NCI-H187 treated with DMSO at 0.1 percent for 48 hours (cell line): ENCODE measurements around the gene ZNF521.

Experiments
- DNase-seq: peaks from one replicate; lab custom pipeline; 2025; lab: John Stamatoyannopoulos, UW

The ZNF521 gene

DNA sequence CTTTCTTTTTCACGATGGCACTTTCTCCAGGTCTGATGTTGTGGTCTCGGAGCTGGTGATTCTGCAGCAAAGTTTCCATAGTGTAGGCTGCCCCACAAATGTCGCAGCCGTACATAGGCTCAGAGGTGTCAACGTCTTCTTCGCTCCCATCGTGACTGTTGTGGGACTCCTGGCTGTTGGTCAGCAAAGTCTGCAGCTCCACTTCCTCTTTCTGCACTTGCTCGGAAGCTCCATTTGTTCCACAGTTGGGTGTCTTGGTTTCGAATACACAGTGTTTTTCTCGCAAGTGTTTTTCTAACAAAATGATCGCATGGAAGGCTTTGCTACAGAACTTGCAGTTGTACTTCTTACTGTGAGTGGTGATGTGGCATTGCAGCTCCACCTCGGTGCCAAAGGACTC, 126.8 kb downstream of the ZNF521 start:
- DNase-seq, result no peak

DNA sequence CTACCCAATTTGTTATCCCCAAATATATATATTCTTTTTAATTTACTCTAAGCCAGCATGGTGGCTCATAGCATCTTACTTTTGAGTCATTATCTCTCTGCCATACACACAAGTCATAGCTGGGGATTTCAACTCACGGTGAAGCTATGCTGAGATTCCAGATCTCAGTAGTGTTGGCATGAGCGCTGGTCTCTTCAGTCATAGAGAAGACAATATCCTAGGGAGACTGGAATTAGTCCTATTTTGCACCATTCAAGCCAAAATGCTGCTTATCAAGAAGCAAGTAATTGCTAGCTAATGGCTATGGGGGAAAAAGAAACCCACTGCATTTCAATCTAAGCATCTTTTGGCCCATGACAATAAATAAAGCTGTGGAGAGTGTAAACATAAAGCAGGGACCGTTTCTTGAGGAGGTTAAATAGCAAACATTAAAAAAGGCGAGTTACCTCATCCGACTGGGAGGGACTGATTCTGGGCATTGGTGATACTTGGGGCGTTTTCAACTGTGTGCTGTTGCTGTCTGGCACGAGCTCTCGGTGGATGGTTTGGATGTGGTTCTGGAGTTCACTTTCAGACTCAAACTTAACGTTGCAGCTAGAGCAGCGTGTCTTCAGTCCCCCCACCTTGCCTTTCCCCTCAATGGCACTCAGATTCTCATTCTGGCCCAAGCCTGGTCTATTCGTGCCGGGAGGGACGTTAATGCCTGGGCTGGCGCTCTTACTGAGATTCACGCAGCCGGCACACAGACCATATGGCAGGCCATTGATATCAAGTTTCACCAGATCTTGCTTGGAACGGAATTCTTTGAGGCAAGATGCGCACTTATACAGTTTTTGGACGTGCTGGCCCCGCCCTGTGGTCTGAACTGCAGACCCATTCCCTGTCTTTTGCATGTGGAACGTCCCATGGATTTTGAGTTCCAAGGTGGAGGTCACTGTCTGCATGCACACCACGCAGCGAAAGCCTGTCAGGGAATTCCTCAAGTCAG, 127.8 kb downstream of the ZNF521 start:
- no peak for DNase-seq

DNA sequence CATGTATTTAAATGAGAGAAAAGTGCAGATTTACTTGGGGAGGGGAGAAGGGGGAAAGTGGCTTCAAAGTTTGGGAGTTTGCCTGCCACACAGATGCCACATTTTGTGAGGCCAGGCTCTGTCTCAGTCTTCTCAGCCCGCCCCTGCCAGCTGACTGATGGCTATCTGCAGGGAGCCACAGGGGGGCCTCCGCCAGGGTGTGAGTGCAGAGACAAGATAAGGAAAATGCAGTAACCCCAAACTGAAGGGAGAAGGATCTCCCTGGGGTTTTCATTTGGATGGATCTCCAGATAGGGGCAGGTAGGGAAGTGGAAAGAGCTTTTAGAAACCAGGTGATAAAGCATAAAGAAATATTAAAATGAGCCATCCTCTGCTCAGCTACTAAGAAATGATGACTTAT, 128.8 kb downstream of the ZNF521 start:
- no peak for DNase-seq

DNA sequence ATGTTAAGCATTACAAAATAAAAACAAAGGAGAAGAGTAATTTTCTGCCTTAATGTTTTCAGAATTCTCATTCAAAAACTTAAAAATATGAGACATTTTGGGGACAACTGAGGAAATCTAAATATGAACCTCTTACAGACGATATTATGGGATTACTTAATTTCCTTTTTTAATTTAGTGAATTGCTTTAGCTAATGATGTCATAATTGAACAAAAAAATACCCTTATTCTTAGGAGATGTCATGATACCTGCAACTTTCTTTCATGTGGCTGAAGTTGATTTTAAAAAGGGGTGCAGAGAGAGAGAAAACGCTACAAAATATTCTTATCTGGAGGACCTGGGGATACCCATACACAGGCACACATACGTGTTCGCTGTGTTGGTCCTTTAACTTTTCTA, 129.3 kb downstream of the ZNF521 start:
- no peak for DNase-seq

DNA sequence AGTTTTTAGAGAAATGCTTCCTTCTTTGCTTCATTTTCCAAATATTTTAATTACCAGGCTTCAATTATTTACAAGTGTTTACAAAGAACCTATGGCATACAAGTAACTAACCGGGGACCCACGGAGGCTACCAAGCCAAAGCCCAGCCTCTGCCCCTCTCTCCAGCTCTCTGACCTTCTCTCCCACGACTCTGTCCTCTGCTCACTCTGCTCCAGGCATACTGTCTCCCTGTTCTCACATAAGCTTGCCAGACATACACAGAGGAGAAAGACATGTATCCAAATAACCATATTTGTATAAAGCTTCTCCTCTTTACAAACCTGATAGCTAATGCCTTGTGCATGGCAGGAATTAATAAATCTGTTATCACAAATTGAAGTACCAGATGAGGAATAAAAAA, 141.3 kb downstream of the ZNF521 start:
- DNase-seq, result no peak

DNA sequence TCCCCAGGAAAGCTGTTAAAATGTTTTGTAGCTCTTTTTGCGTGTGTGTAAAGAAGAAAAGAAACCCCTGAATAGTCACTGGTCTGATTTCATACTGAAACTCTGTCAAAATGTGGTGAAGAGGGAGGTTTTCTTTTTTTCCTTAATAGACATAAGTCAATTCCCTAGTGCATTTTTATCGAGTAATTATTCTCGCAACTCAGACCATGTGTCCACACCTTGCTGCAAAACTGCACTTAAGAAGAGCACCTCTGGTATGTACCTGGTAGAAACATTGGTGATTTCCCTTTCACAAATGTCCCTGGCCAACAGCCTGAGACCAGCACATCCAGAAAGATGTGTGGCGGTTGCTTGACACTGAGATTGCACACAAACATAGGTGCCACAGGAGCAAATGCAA, 159.9 kb downstream of the ZNF521 start:
- DNase-seq, result no peak

DNA sequence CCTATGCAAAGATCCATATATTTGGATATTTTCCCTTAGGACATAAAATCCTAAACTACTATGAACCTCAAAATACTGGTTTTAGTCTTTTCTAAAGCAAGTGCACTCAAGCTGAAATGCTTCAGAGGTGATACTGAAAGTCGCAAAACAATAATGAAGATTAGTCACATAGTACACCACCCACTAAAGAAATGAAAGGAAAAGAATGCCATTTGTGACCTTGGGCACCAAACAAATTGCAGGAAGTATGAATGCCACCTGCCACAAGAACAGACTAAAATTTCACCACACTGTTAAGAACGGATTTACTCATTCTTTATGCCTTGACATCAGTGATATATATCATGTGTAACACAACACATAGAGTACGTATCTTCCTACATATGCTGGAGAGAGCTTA, 161.5 kb downstream of the ZNF521 start:
- DNase-seq, result no peak

DNA sequence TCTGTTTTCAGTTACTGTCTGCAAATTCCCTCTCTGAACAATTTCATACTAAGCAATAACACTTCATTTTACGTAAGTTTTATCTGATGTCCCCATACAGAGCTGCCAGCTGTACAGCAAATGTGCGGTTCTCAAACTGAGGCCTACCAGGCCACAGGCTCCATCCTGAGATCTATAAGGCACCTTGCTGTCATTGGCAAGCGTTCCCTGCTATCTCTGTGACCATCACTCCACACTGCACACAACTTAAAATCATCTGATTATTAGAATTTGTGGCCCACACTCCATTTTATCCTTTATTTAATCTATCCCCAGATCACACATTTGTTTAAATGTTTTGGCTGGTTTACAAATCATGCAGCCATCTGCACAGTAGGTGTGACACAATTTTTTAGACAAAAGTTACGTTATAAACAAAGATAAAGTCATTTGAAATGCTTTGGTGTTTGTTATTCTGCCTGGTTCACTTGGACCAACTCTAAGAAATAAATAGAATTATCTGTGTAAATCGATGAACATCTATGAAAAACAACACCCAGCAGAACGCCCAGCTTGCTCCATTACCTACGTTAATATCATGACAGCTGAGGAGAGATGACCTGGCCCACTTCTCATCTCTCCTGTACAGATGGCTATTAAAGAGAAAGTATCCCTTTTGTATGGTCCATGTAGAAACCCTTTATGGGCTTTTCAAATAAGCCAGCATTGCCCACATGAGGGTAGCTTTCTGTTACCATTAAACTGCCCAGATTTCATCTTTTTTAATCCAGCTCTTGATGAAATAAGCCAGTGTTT, 162.4 kb downstream of the ZNF521 start:
- DNase-seq, result no peak

DNA sequence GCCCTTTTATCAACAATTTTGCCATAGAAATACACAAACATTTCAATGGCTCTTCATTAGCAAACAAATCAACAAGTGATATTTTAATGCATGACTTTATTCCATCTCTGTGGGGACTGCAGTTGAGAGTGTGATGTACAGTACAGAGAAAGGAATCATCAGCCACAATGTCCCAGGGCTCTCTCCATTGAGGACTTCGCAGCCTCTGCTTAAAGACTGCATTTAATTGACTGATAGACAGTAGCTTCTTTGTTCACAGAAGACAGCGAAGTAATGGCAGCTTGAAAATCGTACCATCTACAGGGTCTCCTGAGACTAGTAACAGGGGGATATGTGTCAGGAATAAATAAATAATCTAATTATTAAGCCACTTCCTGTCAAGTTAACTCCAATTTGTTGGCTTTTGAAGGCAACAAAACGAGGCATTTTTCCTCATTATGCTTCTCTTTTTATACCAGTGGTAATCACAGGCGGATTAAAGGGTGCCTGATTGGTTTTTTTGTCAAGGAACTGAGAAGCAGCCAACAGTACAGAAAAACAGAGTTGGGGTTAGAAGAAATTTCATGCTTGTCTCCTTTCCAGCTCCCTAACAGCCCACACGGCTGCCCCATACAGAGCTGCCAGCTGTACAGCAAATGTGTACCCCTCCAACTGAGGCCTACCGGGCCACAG, 164.3 kb downstream of the ZNF521 start:
- DNase-seq, result no peak

DNA sequence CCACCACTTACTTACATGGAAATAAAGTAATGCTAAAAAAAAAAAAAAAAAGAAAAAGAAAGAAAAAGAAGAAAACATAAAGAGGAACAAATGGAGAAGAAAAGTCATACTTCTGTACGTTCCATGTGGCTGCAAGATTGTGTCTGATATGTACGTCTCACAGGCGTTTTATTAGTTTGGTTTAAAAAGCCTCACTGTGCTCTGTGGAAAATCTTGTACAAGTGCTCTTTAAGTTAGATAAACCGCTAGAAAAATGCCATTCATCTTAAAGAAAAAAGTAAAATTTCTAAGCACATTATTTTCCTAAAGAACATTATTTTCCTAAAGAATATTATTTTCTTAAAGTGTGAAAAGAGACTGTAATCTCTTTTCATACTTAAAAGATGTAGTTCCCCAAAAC, 165.1 kb downstream of the ZNF521 start:
- DNase-seq, result no peak

DNA sequence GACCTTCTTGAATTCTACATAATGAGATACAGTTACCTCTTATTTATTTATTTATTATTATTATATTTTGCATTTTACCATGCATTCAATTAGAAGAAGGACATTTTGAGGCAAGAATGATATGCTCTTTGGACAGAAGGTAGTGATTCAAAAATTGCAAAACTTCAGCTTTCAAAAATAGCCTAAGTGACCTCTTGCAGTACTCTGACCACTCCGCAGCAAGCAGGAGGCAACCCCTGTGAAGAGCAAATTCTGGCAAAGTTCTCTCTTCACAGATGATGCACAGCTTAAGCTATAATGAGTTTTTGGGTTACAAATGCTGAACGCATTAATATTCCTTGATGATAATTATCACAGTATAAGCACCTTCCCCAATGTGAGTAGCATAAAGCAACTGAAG, 170.0 kb downstream of the ZNF521 start:
- no peak for DNase-seq

DNA sequence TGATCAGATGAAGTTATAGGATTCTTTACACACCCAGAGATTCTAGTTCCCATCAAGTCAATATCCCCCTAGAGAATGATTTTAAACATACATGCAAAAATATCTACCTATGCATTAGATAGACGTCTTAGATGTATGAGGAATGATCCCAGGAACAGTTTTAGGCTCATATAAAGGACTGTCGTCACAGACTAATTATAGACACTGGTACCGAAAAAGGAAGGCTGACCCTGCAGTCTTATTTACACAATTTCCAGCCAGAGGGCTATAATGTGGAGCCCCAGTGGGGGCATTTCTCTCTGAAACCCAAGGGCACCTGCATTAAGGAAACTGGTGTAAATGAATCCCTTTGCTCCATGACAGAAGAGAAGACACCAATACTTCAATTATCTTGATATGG, 170.4 kb downstream of the ZNF521 start:
- no peak for DNase-seq

DNA sequence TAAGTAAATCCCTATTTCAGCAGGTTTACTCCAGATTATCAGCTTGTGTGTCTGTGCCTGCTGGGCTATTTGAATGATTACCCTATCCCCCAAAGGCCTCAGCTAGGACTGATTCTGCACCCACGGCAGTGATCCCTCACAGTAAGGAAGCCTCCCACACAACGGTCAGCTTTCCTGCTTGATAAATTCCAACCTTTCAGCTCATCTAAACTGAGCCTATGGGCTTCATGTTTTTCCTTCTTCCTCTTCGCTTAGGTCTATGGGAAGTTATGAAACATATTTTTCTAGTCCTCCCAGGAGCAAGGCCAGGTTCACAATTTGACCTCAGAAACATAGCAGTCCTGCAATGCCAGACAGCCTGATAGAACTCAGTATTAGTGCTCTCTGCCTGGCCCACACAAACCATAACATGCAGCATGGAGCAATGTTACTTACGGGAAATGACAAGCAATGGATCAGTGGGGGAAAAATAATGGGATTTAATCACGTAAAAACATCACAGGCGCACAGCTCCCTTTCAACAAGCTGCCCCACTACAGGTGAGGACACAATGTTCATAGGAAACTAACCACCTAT, 170.9 kb downstream of the ZNF521 start:
- no peak for DNase-seq

DNA sequence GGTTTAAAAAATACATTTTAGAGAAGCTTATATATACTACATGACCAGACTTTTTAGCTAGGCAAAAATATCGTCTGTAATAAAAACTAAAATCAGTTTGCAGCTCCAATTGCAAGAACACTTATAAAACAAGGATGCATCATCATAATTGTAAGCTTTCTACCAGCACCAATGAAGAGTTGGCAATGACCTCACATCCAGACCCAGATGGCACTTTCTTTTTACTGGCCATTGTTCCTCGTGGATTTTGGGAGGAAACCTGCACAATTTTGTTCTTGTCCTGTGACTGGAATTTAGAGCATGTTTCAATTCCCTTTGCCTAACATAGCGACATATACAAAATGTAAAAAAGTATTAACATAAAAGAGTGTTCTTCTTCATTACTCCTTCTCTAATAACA, 174.3 kb downstream of the ZNF521 start:
- no peak for DNase-seq

DNA sequence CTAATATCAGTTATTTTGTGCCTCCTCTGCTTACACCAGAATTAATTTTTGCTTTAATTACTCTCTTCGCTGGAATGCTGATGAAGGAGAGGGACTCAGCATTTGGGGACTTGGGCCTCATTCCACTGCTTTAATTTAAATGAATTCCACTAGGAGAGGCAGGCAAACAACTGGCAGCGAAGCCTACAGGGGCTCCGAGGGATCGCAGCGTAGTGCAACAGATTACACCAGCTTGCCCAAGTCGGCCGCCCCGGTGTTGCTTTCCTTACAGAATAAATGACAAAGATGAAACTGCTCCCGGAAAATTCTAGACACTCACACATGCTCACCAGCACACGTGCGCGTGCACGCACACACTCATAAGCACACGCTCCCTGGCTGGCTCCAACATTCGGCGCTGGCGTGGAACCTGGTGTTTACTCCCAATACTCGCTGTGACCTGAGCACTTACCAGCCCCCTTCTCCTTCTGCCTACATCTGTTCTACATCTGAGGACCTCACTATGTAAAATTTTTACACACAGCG, 175.4 kb downstream of the ZNF521 start:
- no peak for DNase-seq

DNA sequence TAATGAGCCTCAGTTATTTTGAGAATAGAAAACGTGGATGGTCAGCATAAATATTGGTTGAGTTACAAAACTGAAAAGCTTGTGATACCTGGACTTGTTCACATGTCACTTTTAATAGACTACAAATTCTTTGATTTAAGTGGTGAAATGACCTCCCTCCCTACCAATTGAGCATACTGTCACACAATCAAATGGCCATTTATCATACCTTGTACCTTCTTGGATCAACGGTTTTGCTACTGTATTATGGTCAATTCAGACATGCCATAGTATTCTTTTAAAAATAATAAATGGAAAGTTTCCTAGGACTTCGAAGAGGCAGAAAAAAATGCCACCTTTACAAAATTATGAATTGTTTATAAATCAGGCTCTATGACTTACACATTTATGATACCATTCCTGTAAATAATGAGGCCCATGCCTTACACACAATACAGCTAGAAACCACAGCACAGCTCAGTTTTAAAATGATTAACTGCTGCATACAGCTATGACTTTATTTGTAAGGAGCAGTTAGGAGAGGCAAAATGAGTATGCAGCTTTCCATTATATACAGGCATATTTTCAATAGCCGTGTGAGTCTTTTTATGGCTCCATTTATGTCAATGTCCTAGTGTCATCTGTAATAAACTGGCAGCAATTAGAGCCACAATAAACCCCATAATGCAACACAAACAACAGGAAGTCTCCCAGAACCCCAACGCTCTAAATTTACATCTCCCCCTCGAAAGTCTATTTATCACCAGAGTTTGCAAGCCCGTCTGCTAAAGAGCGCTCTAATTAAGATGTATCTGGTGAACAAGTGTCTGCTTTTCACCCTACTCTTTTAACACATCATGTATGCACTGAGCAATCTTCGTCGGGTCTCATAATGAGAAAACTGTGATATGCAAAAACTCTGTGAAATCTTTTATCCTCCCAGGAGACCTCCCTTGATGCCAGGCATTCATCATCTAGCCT, 176.1 kb downstream of the ZNF521 start:
- DNase-seq, result no peak

DNA sequence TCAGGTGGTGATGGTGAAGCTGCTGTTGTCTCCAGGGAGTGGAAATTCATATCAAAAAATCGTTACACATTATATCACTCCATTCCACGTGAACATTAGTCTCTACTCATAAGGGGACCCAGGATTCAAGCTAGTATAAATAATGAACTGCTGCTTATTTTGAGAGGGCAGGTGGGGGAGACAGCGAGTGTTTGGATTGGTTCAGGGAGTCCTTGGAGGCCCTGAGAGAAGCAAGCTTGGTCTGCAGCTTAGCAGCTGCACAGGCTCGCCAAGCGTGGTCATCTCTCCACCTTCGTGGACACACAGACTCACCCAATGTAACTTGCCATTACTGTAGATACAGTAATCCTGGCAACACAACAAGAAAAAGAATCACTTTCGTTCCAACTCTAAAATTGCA, 177.6 kb downstream of the ZNF521 start:
- no peak for DNase-seq

DNA sequence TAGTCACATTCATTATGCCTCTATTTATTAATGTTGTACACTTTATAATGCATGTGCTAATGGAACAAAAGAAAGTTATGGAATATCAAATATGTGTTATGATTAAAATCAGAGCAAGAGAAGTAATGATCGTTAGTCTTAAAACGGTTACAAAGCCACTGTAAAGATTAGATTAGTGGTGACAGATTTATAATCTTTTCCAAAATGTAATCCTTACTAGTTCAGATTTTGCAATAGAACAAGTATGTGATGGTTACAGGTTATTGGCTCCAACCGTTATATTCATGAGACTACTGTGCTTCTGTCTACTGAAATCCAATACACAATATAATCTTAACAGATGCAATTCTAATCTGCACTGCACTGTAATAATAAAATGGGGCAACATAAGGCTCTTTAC, 180.6 kb downstream of the ZNF521 start:
- no peak for DNase-seq

DNA sequence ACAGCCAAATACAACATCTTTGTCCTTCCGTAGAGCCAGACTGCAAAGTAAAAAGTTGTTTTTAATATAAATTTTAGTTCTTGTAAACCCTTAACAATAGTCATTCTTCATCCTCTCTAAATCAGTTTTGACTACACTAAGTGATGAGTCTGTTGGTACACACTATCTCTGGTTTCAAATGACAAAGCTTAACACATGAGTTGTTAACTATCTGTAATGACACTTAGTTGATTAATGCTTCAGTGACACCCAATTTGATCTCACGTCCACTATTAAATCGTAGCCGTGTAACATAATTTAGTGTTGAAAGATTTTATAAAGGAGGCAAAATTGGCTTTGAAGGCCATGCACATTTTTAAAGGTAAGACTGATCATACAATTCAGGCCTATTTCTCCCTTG, 181.6 kb downstream of the ZNF521 start:
- DNase-seq, result no peak

DNA sequence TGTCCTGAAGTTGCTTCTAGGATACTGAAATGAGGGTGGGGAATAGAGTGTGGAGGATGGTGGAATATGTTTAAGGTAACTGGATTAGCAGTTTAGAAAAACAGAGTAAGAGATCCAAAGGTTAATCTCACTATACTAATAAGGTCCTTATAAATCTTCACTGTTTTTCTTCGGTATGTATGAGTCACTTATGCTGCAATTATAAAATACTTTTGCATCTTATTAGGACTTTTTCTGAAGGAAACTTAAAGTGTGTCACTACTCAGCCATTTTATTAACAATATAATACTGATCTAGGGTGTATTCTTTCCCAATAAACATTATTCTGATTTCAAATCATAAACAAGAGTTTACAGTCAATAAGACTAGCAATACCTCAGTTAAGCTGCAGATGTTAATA, 182.3 kb downstream of the ZNF521 start:
- DNase-seq, result no peak
